Measurements from ENCODE around the gene NFAM1.

Gene NFAM1

GRCh38 chr22:42334875-42335512 is 97.2 kb downstream of the NFAM1 start:
- no peak for FAIRE-seq

GRCh38 chr22:42333544-42333943 is 98.7 kb downstream of the NFAM1 start:
- FAIRE-seq = no peak

- FAIRE-seq = no peak
Measured at GRCh38 chr22:42332089-42332488, 100.1 kb downstream of the NFAM1 start.

- FAIRE-seq = no peak
Measured at GRCh38 chr22:42331014-42331413, 101.2 kb downstream of the NFAM1 start.
